Measurements from ENCODE around the gene CCDC6. TPM values are rescaled to one million over a fixed set of nuclear protein-coding genes. Genes with fewer than 3 reads are reported as not detected.

CCDC6 gene
- total and polyA plus RNA-seq, 2 experiments from 2014 or later = 22.3 to 49.8 TPM

DNA sequence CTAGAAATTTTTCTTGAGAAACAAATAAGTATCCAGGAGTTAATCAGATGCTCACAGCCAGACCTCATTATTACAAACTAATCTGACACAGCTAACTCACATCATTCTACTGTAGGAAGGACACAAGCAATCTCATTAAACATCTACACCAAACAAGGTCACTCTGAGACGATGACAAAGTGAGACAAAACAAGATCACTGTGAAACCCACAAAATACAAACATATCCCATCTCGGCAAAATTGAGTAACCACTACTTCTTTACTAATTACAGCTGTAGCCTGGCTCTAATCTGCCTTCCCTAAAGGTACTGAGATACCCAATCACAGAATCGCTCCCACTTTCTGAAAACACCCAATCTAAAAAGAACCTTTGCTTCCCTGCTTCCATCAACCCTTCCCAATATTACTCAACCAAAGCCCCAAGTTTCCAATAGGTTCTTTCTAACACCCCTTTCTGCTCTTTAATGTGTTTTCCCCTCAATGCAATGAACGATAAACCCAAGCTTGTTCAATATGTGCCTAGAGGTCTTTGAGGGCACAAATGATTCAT is 26.9 kb downstream of the CCDC6 start:
- no peak for TF ChIP-seq EZH2 (IDR thresholded peaks at IDR 0.05; ENCODE audit: borderline replicate concordance)
- TF ChIP-seq, protein P1, sequence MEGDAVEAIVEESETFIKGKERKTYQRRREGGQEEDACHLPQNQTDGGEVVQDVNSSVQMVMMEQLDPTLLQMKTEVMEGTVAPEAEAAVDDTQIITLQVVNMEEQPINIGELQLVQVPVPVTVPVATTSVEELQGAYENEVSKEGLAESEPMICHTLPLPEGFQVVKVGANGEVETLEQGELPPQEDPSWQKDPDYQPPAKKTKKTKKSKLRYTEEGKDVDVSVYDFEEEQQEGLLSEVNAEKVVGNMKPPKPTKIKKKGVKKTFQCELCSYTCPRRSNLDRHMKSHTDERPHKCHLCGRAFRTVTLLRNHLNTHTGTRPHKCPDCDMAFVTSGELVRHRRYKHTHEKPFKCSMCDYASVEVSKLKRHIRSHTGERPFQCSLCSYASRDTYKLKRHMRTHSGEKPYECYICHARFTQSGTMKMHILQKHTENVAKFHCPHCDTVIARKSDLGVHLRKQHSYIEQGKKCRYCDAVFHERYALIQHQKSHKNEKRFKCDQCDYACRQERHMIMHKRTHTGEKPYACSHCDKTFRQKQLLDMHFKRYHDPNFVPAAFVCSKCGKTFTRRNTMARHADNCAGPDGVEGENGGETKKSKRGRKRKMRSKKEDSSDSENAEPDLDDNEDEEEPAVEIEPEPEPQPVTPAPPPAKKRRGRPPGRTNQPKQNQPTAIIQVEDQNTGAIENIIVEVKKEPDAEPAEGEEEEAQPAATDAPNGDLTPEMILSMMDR (IDR thresholded peaks at IDR 0.05; ENCODE audit: poor library complexity) = no peak
- TF ChIP-seq EZH2phosphoT487 (IDR thresholded peaks at IDR 0.05; ENCODE audit: low read depth, severe bottlenecking, unreplicated experiment) = no peak
- H3K27me3 ChIP-seq = no peaks in the 10 kb centered on the region

DNA sequence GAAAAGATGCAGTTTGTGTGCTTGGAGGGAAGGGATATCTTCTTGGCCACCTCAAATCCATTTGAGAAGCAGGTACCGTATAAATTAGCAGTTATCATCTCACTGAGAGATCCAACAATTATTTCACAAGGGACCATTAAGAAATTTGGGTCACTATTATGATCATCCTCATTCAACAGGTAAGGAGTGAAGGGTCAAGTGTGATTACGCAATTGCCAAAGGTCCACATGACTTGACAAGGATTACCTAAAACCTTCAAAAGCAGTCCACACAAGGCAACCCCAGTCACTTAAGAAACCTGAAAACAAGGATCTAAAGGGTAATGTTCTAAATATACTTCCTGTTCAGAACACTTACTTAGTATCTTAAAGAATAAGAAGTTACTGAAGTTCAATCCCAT is 27.4 kb downstream of the CCDC6 start:
- DNase-seq (ENCODE audit: low spot score) = no peak
- Histone ChIP-seq H3K27ac (no peak overlapping the region), H3K4me1 (ENCODE audit: insufficient read depth) (no peaks in the 10 kb centered on the region), H3K9me3 (ENCODE audit: low read depth) (no peaks in the 10 kb centered on the region), H2AFZ (no peak overlapping the region), H3K27me3 (no peaks in the 10 kb centered on the region), H3K4me2 (no peak overlapping the region), H4K20me1 (ENCODE audit: insufficient read depth, poor library complexity, severe bottlenecking) (peaks cover 51% of the 10 kb centered on the region), H3K36me3 (replicated peaks; ENCODE audit: insufficient read depth, low read depth) (no peaks in the 10 kb centered on the region), H3K9me2 (replicated peaks; ENCODE audit: insufficient read depth) (no peaks in the 10 kb centered on the region), H3K79me2 (peaks cover 94% of the 10 kb centered on the region), H3K4me3 (no peak overlapping the region)
- 100% methylated on average over 2 of the region's 2 CpGs for WGBS (ENCODE audit: low lambda C conversion rate, missing lambda C conversion rate)
- TF ChIP-seq EZH2 (IDR thresholded peaks at IDR 0.05; ENCODE audit: borderline replicate concordance) (no peak), EZH2phosphoT487 (IDR thresholded peaks at IDR 0.05; ENCODE audit: low read depth, severe bottlenecking, unreplicated experiment) (no peak)
- TF ChIP-seq, protein P1 (IDR thresholded peaks at IDR 0.05; ENCODE audit: poor library complexity) = no peak

More for the DNA sequence above, 26.9 kb downstream of the CCDC6 start:
- no peaks in the 10 kb centered on the region for H3K9me2 ChIP-seq (replicated peaks; ENCODE audit: insufficient read depth)
- no peaks in the 10 kb centered on the region for H3K9me3 ChIP-seq (ENCODE audit: low read depth)
- DNase-seq (ENCODE audit: low spot score) = no peak
- no peaks in the 10 kb centered on the region for H3K4me1 ChIP-seq (ENCODE audit: insufficient read depth)
- WGBS (ENCODE audit: low lambda C conversion rate, missing lambda C conversion rate) = 77% methylated on average over 4 of the region's 4 CpGs
- H3K4me2 ChIP-seq = no peak overlapping the region
- H4K20me1 ChIP-seq (ENCODE audit: insufficient read depth, poor library complexity, severe bottlenecking) = peaks cover 51% of the 10 kb centered on the region
- no peak overlapping the region for H2AFZ ChIP-seq
- H3K27ac ChIP-seq = no peak overlapping the region
- H3K36me3 ChIP-seq (replicated peaks; ENCODE audit: insufficient read depth, low read depth) = no peaks in the 10 kb centered on the region
- peaks cover 94% of the 10 kb centered on the region for H3K79me2 ChIP-seq
- H3K4me3 ChIP-seq = no peak overlapping the region

DNA sequence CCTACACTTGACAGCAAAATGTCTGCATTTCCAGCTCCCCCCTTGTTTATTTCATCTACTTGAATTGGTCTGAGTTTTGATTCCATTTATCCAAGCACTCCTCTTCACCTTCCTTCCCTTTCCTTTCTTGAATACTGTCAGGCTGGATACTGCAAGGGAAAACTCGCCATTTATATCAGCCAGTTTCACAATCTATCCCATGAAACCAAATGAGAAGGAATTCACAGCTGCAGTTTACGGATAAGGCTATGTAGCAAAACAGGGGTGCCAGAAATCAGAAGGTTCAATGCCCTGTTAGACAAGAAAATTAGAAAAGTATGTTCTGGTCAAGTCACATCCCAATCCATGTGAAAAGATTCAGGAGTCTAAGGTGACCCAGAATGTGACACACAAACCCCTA is 28.1 kb downstream of the CCDC6 start:
- H3K27ac ChIP-seq = no peak overlapping the region
- no peak overlapping the region for H2AFZ ChIP-seq
- H3K36me3 ChIP-seq (replicated peaks; ENCODE audit: insufficient read depth, low read depth) = no peaks in the 10 kb centered on the region
- no peaks in the 10 kb centered on the region for H3K9me3 ChIP-seq (ENCODE audit: low read depth)
- H3K9me2 ChIP-seq (replicated peaks; ENCODE audit: insufficient read depth) = no peaks in the 10 kb centered on the region
- H3K27me3 ChIP-seq = no peaks in the 10 kb centered on the region
- H4K20me1 ChIP-seq (ENCODE audit: insufficient read depth, poor library complexity, severe bottlenecking) = peaks cover 45% of the 10 kb centered on the region
- no peak for TF ChIP-seq EZH2phosphoT487 (IDR thresholded peaks at IDR 0.05; ENCODE audit: low read depth, severe bottlenecking, unreplicated experiment)
- TF ChIP-seq EZH2 (IDR thresholded peaks at IDR 0.05; ENCODE audit: borderline replicate concordance) = no peak
- TF ChIP-seq, protein P1 (IDR thresholded peaks at IDR 0.05; ENCODE audit: poor library complexity) = no peak
- no peaks in the 10 kb centered on the region for H3K4me1 ChIP-seq (ENCODE audit: insufficient read depth)
- WGBS (ENCODE audit: low lambda C conversion rate, missing lambda C conversion rate) = 96% methylated on average over 2 of the region's 2 CpGs
- no peak overlapping the region for H3K4me2 ChIP-seq
- no peak for DNase-seq (ENCODE audit: low spot score)
- peaks cover 94% of the 10 kb centered on the region for H3K79me2 ChIP-seq
- no peak overlapping the region for H3K4me3 ChIP-seq
